ENCODE results near the gene PIAS3. TPM values are rescaled to one million over a fixed set of nuclear protein-coding genes. Genes with fewer than 3 reads are reported as not detected.
"Not testable (repeated sequence)": the region's sequence is repeated elsewhere in the genome, so short reads cannot be mapped to it uniquely, and the experiment has no call there.

Gene PIAS3
- total and polyA plus RNA-seq, 7 donors = 5.4 to 37.9 (median 17.5) TPM

DNA sequence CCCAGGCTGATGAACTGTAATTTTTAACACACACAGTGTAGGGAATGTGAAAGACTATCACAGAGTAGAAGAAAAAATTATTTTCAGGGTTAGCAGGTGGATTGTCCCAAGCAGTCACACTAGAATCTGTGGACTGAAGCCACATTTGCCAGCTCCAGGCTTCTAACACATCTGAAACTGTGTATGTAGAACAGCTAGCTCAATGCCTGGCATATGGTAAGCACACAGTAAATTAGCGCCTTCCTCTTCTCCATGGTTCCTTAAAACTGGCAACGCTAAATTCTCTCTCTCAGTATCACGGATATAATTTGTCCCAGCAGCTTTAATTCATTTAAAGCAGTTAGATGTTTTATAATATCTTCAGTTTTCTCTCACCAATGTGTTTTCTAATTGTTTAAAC lies 15.8 kb downstream of the PIAS3 start:
- intact Hi-C loops (cut with DNase I) = loop anchor here (10.0 kb wide), 1 partner anchor 58 kb away; no protein-coding TSS in a partner anchor
- 94 to 95% methylated on average over 3 of the region's 3 CpGs for WGBS, 2 donors

DNA sequence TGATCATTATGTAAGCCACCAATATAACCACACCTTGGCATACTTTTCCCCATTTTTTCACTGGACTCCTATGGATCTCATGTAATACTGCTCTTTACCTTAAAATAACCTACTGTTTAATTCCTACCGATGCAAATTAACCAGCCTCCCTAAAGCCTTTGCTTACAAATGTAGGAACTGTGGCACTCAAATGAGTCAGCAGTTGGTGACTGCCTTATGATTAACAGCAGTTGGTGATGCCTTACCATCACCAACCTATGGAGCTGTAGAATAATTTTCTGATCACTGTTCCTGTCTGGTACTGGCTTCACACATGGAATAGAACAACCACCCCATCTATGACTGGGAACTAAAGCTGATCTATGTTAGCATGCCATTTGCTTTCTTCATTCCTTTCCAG lies 21.2 kb downstream of the PIAS3 start:
- no peaks in the 10 kb centered on the region for H3K27me3 ChIP-seq
- H3K4me3 ChIP-seq = no peak overlapping the region
- H3K4me1 ChIP-seq = no peaks in the 10 kb centered on the region
- no peaks in the 10 kb centered on the region for H3K9me3 ChIP-seq
- 99% methylated on average over 1 of the region's 1 CpG for WGBS, 2 donors
- TF ChIP-seq EP300 (IDR thresholded peaks at IDR 0.05) (no peak), POLR2AphosphoS5 (IDR thresholded peaks at IDR 0.05) (no peak), POLR2A (IDR thresholded peaks at IDR 0.05) (no peak)
- TF ChIP-seq, protein P1, sequence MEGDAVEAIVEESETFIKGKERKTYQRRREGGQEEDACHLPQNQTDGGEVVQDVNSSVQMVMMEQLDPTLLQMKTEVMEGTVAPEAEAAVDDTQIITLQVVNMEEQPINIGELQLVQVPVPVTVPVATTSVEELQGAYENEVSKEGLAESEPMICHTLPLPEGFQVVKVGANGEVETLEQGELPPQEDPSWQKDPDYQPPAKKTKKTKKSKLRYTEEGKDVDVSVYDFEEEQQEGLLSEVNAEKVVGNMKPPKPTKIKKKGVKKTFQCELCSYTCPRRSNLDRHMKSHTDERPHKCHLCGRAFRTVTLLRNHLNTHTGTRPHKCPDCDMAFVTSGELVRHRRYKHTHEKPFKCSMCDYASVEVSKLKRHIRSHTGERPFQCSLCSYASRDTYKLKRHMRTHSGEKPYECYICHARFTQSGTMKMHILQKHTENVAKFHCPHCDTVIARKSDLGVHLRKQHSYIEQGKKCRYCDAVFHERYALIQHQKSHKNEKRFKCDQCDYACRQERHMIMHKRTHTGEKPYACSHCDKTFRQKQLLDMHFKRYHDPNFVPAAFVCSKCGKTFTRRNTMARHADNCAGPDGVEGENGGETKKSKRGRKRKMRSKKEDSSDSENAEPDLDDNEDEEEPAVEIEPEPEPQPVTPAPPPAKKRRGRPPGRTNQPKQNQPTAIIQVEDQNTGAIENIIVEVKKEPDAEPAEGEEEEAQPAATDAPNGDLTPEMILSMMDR (IDR thresholded peaks at IDR 0.05) = no peak
- no peak for DNase-seq
- no peak overlapping the region for H3K27ac ChIP-seq
- peaks cover 38 to 99% (median 69%) of the 10 kb centered on the region in 4 donors for H3K36me3 ChIP-seq
- intact Hi-C loops (cut with DNase I) = no loop called here

More for the DNA sequence above, 15.8 kb downstream of the PIAS3 start:
- Histone ChIP-seq H3K4me3 (no peak overlapping the region), H3K9me3 (no peaks in the 10 kb centered on the region), H3K27me3 (no peaks in the 10 kb centered on the region), H3K36me3 (peaks cover 10 to 51% (median 28%) of the 10 kb centered on the region in 4 donors), H3K27ac (no peak overlapping the region), H3K4me1 (peaks cover 0 to 14% (median 13%) of the 10 kb centered on the region in 4 donors)
- TF ChIP-seq EP300 (IDR thresholded peaks at IDR 0.05) = no peak
- no peak for TF ChIP-seq POLR2AphosphoS5 (IDR thresholded peaks at IDR 0.05)
- TF ChIP-seq POLR2A (IDR thresholded peaks at IDR 0.05) = no peak
- TF ChIP-seq, protein P1 (IDR thresholded peaks at IDR 0.05) = no peak
- no peak for DNase-seq

DNA sequence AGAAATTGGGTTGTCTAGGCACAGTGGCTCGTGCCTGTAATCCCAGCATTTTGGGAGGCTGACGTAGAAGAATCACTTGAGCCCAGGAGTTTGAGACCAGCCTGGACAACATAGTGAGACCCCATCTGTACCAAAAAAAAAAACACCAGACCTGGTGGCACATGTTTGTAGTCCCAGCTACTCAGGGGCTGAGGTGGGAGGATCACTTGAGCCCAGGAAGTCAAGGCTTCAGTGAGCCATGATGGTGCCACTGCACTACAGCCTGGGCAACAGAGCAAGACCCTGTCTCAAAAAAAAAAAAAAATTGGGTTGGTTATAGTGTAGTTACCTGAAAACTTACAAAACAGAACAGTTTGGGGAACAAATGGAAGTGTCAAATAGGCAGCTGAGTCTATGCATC lies 28.1 kb downstream of the PIAS3 start:
- H3K9me3 ChIP-seq; H3K4me3 ChIP-seq; H3K4me1 ChIP-seq; DNase-seq; H3K27ac ChIP-seq; H3K27me3 ChIP-seq; intact Hi-C loops (cut with DNase I): not testable (repeated sequence)
- peaks cover 33 to 98% (median 65%) of the 10 kb centered on the region in 4 donors for H3K36me3 ChIP-seq
- 99% methylated on average over 2 of the region's 2 CpGs for WGBS, 2 donors

DNA sequence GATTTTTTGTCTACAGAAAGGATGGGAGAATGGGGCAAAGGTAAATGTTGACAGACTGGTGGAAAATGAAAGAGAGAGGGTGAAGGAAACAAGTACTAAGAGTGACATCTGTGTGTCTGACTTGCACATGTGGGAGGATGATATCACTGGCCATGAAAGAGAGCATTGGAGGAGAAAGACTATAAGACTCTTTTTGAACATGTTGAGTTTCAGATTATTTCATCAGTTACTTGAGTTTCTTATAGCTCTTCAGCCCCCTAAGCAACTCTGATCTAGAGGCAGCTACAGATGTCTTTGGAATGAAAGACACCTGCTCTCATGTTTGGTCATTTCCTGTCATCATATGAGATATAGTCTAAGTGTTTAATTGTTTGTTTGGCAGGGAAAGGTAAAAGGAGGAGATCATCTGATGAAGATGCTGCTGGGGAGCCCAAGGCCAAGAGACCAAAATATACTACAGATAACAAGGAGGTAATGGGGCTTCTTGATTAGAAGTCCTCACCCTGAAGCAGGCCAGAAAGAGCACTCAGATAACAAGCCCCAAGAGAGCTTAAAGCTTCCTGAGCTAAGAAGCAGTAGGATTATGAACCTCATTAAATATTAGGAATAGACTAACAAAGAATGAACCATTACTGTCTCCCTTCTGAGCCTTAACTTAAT lies 30.4 kb downstream of the PIAS3 start:
- Histone ChIP-seq H3K4me1 (peaks cover 0 to 18% (median 12%) of the 10 kb centered on the region in 4 donors), H3K36me3 (peaks cover 16 to 76% (median 47%) of the 10 kb centered on the region in 4 donors), H3K27me3 (no peaks in the 10 kb centered on the region), H3K27ac (no peak overlapping the region), H3K9me3 (no peaks in the 10 kb centered on the region), H3K4me3 (no peak overlapping the region)
- DNase-seq = no peak
- TF ChIP-seq POLR2AphosphoS5 (IDR thresholded peaks at IDR 0.05) (no peak), EP300 (IDR thresholded peaks at IDR 0.05) (no peak), POLR2A (IDR thresholded peaks at IDR 0.05) (no peak)
- TF ChIP-seq, protein P1 (IDR thresholded peaks at IDR 0.05) = no peak
- intact Hi-C loops (cut with DNase I) = no loop called here

DNA sequence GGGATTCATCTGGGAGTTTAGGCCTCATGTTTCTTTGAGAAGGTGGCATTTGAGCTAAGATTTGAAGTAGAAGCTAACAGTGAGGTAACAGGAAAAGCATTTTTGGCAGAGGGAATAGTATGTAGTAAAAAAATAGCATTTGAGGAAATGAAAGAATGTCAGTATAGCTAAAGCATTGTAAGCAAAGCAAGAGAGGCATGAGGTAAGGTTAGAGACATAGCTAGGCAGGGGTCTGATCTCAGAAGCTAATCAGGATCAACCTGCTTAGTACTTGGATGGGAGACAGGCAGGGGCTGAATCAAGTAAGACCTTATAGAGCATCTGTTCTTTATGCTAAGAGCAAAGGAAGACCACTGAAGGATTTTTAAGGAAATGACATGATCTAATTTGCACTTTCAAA lies 30.9 kb downstream of the PIAS3 start:
- intact Hi-C loops (cut with DNase I) = no loop called here
- no peak overlapping the region for H3K4me3 ChIP-seq
- peaks cover 16 to 71% (median 42%) of the 10 kb centered on the region in 4 donors for H3K36me3 ChIP-seq
- no peaks in the 10 kb centered on the region for H3K27me3 ChIP-seq
- TF ChIP-seq POLR2A (IDR thresholded peaks at IDR 0.05) (no peak), POLR2AphosphoS5 (IDR thresholded peaks at IDR 0.05) (no peak), EP300 (IDR thresholded peaks at IDR 0.05) (no peak)
- TF ChIP-seq, protein P1 (IDR thresholded peaks at IDR 0.05) = no peak
- peaks cover 0 to 18% (median 12%) of the 10 kb centered on the region in 4 donors for H3K4me1 ChIP-seq
- no peak for DNase-seq
- H3K27ac ChIP-seq = no peak overlapping the region
- H3K9me3 ChIP-seq = no peaks in the 10 kb centered on the region

Measured in sigmoid colon (tissue), 7 donors.